Activated CD8-positive, alpha-beta memory T cell treated with anti-CD3 and anti-CD28 coated beads, Interleukin-2, amount 50 U/mL, for 24 hours (primary cell): ENCODE measurements around the gene PRCD.

Experiments used
- DNase-seq: peaks from one replicate; pipeline ENCODE4 v3.0.0-alpha.2; 2020; ENCODE audit errors: extremely low read depth

Gene PRCD

DNA sequence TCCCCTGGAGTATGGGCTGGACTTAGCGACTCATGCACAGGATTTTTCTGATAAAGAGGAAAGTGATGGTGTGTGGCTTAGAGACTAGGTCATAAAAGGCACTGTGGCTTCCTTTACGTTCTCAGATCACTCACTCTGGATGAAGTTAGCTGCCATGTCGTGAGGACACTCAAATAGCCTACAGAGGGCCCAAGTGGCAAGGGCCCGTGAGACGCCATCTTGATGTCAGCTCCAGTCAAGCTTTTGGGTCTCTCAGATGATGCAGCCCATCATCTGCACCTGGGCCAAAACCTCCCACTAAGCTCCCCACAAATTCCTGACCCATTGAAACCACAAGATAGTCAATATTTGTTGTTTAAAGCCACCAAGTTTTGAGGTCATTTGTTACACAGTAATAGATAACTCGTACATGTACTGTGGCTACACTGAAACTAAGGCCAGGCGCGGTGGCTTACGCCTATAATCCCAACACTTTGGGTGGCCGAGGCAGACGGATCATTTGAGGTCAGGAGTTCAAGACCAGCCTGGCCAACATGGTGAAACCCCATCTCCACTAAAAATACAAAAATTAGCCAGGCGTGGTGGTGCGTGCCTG is 31.1 kb downstream of the PRCD start:
- no peak for DNase-seq

GRCh38 chr17:76572201-76572910 is 32.5 kb downstream of the PRCD start:
- no peak for DNase-seq

DNA sequence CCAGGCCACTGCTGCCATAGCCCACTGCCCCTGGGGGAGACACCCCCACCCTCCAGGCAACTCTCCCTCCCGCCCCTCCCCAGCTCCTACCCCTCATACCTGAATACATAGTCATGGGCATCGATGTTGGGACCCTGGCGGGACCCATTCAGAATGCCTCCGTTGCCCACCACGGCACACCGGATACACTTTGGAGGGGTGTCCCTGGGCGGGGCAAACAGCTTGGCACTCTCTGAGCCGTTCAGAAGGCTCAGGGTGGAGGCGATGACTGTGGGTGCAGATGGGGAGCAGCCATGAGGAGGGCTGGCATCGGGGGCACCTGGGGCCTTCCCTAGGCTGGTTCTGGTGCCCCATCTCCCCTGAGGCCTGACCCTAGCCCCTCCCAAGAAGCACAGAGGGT is 33.3 kb downstream of the PRCD start:
- DNase-seq = no peak

GRCh38 chr17:76574166-76574565 is 34.3 kb downstream of the PRCD start:
- DNase-seq = no peak

DNA sequence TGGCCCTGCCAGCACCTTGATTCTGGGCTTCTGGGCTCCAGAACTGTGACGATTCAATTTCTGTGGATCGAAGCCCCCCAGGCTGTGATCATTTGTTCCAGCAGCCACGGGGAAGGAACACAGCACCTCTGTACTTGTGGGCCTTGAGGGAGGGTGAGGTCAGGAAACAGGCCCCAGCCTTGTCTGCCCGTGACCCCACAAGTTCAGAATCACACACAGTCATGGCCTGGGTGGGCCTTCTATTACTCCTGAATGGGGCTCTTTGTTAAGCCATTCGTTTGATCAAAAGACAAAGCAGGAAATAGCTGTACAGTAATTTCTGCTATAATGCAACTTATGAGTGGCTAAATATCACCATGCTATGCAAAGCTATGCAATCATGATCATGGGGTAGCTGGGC is 35.7 kb downstream of the PRCD start:
- DNase-seq = no peak

DNA sequence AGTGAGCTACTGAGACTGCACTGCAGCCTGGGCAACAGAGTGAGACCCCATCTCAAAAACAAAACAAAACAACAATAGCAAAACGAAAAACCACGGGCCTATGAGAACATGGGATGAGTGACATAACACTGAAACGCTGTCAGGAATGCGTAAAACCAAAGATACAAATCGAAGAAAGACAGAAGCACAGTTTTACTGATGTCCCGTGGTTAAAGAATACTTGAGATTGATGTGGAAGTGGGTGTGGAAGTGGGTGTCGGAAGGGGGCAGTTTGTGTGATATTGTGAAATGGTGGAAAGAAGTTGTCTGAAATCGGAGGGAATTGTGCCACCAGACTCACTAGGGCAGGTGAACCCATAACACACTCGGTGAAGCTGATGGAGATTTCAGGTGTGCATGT is 36.3 kb downstream of the PRCD start:
- DNase-seq = no peak

- DNase-seq = no peak
These were observed 38.0 kb downstream of the PRCD start for GRCh38 chr17:76577876-76578275.

GRCh38 chr17:76578376-76578775 is 38.5 kb downstream of the PRCD start:
- DNase-seq = no peak

- DNase-seq = no peak
These were observed 39.4 kb downstream of the PRCD start for GRCh38 chr17:76579281-76579680.

DNA sequence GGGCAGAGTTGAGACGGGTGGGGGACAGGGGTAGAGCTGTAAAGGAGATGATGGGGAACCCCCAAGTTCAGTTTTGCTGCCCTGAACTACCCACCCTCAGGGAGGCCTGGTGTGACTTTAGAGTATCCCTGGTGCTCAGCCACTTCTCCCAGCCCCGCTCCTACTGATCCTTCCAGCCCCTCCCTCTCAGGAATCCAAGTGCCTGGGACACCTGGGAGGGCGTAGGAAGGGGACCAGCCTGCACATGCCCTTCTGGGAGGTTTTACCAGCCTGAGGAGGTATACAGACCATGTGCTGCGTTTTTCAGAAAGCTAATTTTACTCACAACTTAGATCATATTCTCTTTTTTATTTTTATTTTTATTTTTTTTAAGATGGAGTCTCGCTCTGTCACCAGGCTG is 41.7 kb downstream of the PRCD start:
- DNase-seq = no peak

- no peak for DNase-seq
These were observed 42.8 kb downstream of the PRCD start for GRCh38 chr17:76582660-76583059.

- no peak for DNase-seq
These were observed 44.7 kb downstream of the PRCD start for GRCh38 chr17:76584427-76585032.

DNA sequence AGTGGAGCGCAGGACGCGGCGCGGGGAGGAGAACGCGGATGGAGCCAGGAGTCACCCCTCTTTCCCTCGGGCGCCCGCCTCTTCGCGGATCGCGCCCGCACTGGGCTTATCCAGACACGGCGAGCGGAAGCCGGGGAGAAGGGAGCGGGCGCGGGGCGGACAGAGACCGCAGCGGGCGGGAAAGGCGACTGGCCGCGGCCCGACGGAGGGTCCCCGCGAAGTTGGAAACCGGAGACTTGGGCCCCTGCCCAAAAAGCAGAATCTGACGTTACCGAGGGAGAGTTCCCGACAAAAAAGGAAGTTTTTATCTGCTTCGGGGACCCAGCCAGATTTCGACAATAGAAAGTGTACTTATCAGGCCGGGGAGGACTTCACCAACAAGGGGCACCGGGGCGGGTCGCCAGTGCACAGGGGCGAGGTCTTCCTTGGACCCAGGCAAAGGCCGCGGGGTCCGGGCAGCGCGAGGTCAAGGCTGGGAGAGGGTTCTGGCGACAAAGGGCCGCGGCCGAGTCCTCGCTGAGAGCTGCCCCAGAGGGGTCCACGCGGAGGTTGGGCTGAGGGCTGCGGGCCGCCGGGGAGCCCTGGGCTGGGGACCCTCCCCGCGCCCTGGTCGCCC is 45.3 kb downstream of the PRCD start:
- no peak for DNase-seq

DNA sequence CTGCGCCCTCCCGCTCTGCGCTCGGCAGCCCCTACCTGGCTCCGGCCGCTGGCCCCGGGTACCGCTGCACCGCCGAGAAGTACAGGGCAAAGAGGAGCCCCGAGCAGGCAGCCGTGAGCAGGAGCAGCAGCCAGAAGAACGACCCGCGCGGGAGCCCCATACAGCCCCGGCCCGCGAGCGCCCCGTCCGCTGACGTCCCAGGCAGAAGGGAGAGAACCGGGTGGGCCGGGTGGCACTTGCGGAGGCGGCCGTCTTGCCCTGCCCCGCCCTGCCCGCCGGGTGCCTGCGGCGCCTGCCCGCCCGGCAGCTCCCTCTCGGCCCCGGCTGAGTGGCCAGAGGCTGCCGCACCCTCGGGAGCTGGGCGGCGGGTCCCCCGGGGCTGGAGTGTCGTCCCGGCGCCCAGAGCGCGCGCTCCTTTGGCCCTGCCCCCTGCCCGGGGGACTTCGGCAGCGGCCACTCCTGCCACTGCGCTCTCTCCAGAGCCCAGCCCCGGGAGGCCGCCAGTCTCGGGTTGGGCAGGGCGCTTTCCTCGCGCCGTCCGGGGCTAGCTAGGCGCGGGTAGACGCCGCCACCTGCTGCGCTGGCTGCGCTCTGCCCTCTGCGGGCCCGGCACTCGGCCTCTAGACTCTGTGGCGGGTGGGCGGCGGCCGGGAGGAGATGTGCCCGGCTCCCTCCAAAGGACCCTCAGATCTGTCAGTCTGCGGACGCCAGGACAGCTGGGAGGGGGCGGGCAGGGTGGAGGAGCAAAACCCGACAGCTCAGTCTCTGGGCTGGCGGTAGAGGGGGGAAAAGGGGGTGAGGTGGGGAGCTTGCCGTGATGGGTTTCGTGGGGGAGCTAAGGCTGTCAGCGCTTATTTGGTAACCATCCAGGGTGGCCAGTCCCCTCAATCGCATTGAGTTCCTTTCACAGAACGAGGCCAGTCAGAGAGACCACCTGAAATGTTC is 46.1 kb downstream of the PRCD start, which contains the start of gene ST6GALNAC2:
Gene ST6GALNAC2 (minus strand): TSS at position 212 of the 945 bp plus-strand sequence. CDS start 52 bp downstream, at position 160.
- no peak for DNase-seq

GRCh38 chr17:76586741-76587487 is 47.1 kb downstream of the PRCD start:
- no peak for DNase-seq

GRCh38 chr17:76588182-76588581 is 48.3 kb downstream of the PRCD start:
- DNase-seq = no peak

DNA sequence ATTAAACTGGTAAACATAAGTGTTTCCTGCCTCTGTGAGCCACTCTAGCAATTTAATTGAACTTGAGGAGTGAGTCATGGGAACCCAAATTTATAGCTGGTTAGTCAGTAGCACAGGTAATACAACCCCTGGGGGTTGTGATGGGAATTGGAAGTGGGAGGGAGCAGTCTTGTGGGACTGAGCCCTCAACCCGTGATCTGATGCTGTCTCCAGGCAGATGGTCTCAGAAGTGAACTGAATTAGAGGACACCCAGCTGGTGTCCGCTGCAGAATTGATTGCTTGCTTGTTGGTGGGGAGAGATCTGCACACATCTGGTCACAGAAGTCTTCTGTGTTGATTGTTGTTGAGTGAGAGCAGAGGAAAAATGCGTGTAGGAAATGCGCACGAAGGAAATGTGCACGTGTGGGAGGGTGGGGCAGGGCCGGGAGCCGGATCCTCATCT is 53.6 kb downstream of the PRCD start:
- DNase-seq = no peak

DNA sequence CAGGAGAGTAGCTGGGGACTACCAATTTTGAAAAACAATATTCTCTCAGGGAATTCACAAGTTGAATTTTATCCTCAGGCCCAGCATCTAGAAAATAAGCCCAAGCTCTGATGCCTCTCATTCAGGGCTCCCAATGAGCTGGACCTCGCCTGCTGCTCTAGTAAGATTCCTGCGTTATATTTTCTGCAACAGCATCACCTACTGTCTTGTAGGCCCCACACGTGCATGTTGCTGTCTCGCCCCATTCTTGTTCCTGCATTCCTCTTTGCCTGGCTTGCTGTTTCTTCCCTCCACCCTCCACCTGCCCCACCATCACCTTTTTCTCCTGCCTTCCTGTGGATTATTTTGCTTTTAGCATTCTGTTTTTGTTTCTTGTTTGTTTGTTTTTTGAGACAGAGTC is 54.1 kb downstream of the PRCD start:
- DNase-seq = no peak

GRCh38 chr17:76594690-76595089 is 54.8 kb downstream of the PRCD start:
- no peak for DNase-seq
